PC-3 (cell line): Measurements from ENCODE around the gene SLC8A1. TPM values are rescaled to one million over a fixed set of nuclear protein-coding genes. Genes with fewer than 3 reads are reported as not detected.

Experiments used
- ATAC-seq: fragments of 200-7000 bp; cut with Tn5 transposase; 2 replicates; pipeline ENCODE4 v1.9.1; 2020; ENCODE audit warnings: mild to moderate bottlenecking, moderate library complexity
- BruUV-seq: library from RNA; stranded (reverse); fragments of 400-500 nt; replicated peaks from 2 replicates; lab custom pipeline; 2021; lab: Mats Ljungman, UMichigan
- CTCF ChIA-PET: fragments of 300-600 bp; sonication (Branson Sonifier 250); formaldehyde crosslinking; loops from one replicate; lab custom pipeline; 2022; ENCODE audit warnings: antibody characterized with exemption; lab: Charles Lee
- POLR2A ChIA-PET: fragments of 300-600 bp; sonication (Branson Sonifier 250); formaldehyde crosslinking; loops from one replicate; lab custom pipeline; 2022; ENCODE audit warnings: antibody characterized with exemption; ENCODE audit not compliant: unreplicated experiment; lab: Charles Lee
- DNase-seq: peaks from one replicate; pipeline ENCODE4 v3.0.0-alpha.2; 2015
- H2AFZ ChIP-seq: fragments of 300-600 bp; sonication (generic); 2 replicates; pipeline ENCODE4 v1.6.0; 2016; ENCODE audit warnings: antibody characterized with exemption, low read length
- H3F3A ChIP-seq: fragments of 300-600 bp; sonication (generic); one replicate; pipeline ENCODE4 v1.6.0; 2017; ENCODE audit warnings: antibody characterized with exemption, low read length, control low read depth, mild to moderate bottlenecking; ENCODE audit not compliant: unreplicated experiment
- H3K27ac ChIP-seq: fragments of 300-600 bp; sonication (generic); 2 replicates; pipeline ENCODE4 v1.5.1; 2016; ENCODE audit warnings: mild to moderate bottlenecking, low read length
- H3K27me3 ChIP-seq: fragments of 300-600 bp; sonication (generic); 2 replicates; pipeline ENCODE4 v1.6.1; 2016; ENCODE audit warnings: low read length, mixed read lengths
- H3K36me3 ChIP-seq: fragments of 300-600 bp; sonication (generic); 2 replicates; pipeline ENCODE4 v1.6.1; 2016; ENCODE audit warnings: low read depth, mixed run types, low read length, mixed read lengths
- H3K4me1 ChIP-seq: fragments of 300-600 bp; sonication (generic); 2 replicates; pipeline ENCODE4 v1.5.1; 2016; ENCODE audit warnings: low read length; ENCODE audit not compliant: insufficient read depth
- H3K4me2 ChIP-seq: fragments of 300-600 bp; sonication (generic); 2 replicates; pipeline ENCODE4 v1.6.0; 2016; ENCODE audit warnings: low read length
- H3K4me3 ChIP-seq: fragments of 300-600 bp; sonication (generic); 2 replicates; pipeline ENCODE4 v1.5.1; 2016; ENCODE audit warnings: mild to moderate bottlenecking, low read length, mixed read lengths
- H3K79me2 ChIP-seq: fragments of 300-600 bp; sonication (generic); 2 replicates; pipeline ENCODE4 v1.6.1; 2017; ENCODE audit warnings: low read length, mixed read lengths
- H3K9ac ChIP-seq: fragments of 300-600 bp; sonication (generic); 2 replicates; pipeline ENCODE4 v1.6.0; 2016; ENCODE audit warnings: mild to moderate bottlenecking, low read length
- H3K9me2 ChIP-seq: fragments of 300-600 bp; sonication (generic); replicated peaks from 2 replicates; pipeline ENCODE4 v1.6.1; 2016; ENCODE audit warnings: mixed run types, low read length, mixed read lengths
- H3K9me3 ChIP-seq: fragments of 300-600 bp; sonication (generic); 2 replicates; pipeline ENCODE4 v1.6.1; 2016; ENCODE audit warnings: low read length, mixed read lengths
- H4K20me1 ChIP-seq: fragments of 300-600 bp; sonication (generic); 2 replicates; pipeline ENCODE4 v1.6.1; 2016; ENCODE audit warnings: low read length, mixed read lengths
- EZH2 ChIP-seq: fragments of 300-600 bp; sonication (generic); IDR thresholded peaks from one replicate; pipeline ENCODE4 v1.6.1; 2017; ENCODE audit warnings: antibody characterized with exemption, mild to moderate bottlenecking, low read length; ENCODE audit not compliant: unreplicated experiment
- EZH2phosphoT487 ChIP-seq: fragments of 300-600 bp; sonication (generic); IDR thresholded peaks from 2 replicates; pipeline ENCODE4 v1.6.1; 2018; ENCODE audit warnings: mild to moderate bottlenecking, antibody characterized with exemption, low read length, borderline replicate concordance
- intact Hi-C: fragments of 100-400 bp; cut with micrococcal nuclease; formaldehyde crosslinking; loops from 2 replicates; pipeline ENCODE4 v1.9.0; 2023
- total RNA-seq: library from RNA; depleted of rRNA; stranded (reverse); fragments of >200 nt; gene quantifications from 2 replicates; pipeline ENCODE4 v1.2.3, GENCODE V29; 2014
- TF ChIP-seq, protein P1 (sequence below): fragments of 300-600 bp; sonication (generic); conservative IDR thresholded peaks from 2 replicates; pipeline ENCODE4 v1.5.1; 2017; ENCODE audit warnings: antibody characterized with exemption, low read depth, mild to moderate bottlenecking, low read length

The SLC8A1 gene
- total RNA-seq, 1 experiment from 2014 or later = 1.3 TPM

DNA sequence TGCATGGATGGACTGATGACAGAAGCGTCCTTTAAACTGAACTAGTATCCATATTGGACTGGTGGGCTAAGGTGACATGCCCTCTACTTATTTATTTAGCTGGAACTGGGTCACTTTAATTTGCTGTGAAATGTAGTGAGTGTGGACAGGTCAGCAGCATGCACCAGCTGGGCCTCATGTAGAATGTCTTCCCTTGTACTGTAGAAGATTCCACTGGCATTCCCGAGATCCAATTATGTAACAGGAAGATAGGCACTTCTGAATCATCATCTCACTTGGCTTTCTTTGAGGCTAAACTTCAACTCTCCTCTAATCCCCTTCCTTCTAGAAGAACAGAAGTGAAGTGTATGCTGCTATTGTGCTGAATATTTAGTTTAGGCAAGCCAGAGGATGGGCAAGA lies 296.2 kb downstream of the SLC8A1 start:
- ChIA-PET POLR2A (no interaction called here), CTCF (no interaction called here)
- TF ChIP-seq, protein P1, sequence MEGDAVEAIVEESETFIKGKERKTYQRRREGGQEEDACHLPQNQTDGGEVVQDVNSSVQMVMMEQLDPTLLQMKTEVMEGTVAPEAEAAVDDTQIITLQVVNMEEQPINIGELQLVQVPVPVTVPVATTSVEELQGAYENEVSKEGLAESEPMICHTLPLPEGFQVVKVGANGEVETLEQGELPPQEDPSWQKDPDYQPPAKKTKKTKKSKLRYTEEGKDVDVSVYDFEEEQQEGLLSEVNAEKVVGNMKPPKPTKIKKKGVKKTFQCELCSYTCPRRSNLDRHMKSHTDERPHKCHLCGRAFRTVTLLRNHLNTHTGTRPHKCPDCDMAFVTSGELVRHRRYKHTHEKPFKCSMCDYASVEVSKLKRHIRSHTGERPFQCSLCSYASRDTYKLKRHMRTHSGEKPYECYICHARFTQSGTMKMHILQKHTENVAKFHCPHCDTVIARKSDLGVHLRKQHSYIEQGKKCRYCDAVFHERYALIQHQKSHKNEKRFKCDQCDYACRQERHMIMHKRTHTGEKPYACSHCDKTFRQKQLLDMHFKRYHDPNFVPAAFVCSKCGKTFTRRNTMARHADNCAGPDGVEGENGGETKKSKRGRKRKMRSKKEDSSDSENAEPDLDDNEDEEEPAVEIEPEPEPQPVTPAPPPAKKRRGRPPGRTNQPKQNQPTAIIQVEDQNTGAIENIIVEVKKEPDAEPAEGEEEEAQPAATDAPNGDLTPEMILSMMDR = no peak
- TF ChIP-seq EZH2 = no peak
- no peak for TF ChIP-seq EZH2phosphoT487
- no peak overlapping the region for H3K4me3 ChIP-seq
- H3K9ac ChIP-seq = no peak overlapping the region
- H3K79me2 ChIP-seq = no peaks in the 10 kb centered on the region
- H3K9me2 ChIP-seq = no peaks in the 10 kb centered on the region
- intact Hi-C loops = no loop called here
- no peak for ATAC-seq
- H3K4me2 ChIP-seq = no peak overlapping the region
- no TSS peak for BruUV-seq
- no peak overlapping the region for H2AFZ ChIP-seq
- no peaks in the 10 kb centered on the region for H4K20me1 ChIP-seq
- no peaks in the 10 kb centered on the region for H3K27me3 ChIP-seq
- H3F3A ChIP-seq = no peaks in the 10 kb centered on the region
- H3K9me3 ChIP-seq = no peaks in the 10 kb centered on the region
- no peak overlapping the region for H3K27ac ChIP-seq
- no peak for DNase-seq
- H3K36me3 ChIP-seq = no peaks in the 10 kb centered on the region
- peaks cover 9% of the 10 kb centered on the region for H3K4me1 ChIP-seq

DNA sequence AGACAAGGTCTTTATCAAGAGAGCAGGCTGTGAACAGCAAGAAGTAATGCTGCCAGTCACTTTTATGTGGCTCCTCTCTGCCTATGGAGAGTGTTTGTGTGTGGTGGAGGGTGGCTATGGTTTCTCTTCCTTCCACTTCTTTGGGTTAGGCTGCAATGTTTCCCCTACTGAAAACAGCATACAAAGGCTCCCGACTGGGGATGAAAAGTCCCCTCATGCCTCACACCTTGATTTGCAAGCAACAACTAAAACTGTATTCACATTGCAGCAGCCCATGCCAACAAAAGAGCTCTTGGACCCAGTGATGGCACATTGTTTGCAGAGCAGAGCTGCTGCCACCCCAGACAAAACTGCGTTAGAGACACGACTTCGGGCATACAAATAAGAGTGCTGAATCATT lies 301.6 kb downstream of the SLC8A1 start:
- Histone ChIP-seq H3F3A (no peaks in the 10 kb centered on the region), H3K9me2 (no peaks in the 10 kb centered on the region), H3K27me3 (no peaks in the 10 kb centered on the region), H4K20me1 (no peaks in the 10 kb centered on the region), H3K9ac (no peak overlapping the region), H3K36me3 (no peaks in the 10 kb centered on the region), H3K4me3 (no peak overlapping the region), H3K4me1 (peaks cover 9% of the 10 kb centered on the region), H2AFZ (no peak overlapping the region), H3K27ac (no peak overlapping the region), H3K9me3 (no peaks in the 10 kb centered on the region), H3K4me2 (no peak overlapping the region), H3K79me2 (no peaks in the 10 kb centered on the region)
- no TSS peak for BruUV-seq
- no peak for ATAC-seq
- ChIA-PET CTCF (no interaction called here), POLR2A (no interaction called here)
- TF ChIP-seq EZH2 = no peak
- TF ChIP-seq EZH2phosphoT487 = no peak
- TF ChIP-seq, protein P1 = no peak
- no peak for DNase-seq
- intact Hi-C loops = no loop called here

DNA sequence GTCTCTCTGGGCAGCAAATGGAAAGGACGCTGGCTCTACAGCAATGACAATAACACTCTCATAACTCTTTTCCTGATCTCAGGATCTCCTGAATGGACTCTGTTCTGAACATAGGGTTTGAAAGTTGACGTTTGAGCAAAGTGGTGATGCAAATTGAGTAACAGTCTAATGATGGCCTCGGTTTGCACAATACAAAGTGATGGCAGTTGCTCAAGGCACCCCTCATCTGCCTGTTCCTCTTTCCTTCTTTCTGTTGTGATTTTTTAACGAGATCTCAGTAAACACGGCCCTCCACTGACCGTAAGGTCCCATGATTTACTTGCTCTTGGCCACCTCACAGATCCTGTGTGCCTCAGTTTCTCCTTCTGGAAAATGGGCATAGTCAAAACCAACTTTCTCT lies 303.6 kb downstream of the SLC8A1 start:
- no peak overlapping the region for H3K4me2 ChIP-seq
- H3K9me3 ChIP-seq = no peaks in the 10 kb centered on the region
- no TSS peak for BruUV-seq
- no peaks in the 10 kb centered on the region for H3K36me3 ChIP-seq
- H3F3A ChIP-seq = no peaks in the 10 kb centered on the region
- ChIA-PET CTCF (no interaction called here), POLR2A (no interaction called here)
- no peak for ATAC-seq
- no peak overlapping the region for H2AFZ ChIP-seq
- H3K9ac ChIP-seq = no peak overlapping the region
- no peaks in the 10 kb centered on the region for H4K20me1 ChIP-seq
- no peak overlapping the region for H3K27ac ChIP-seq
- no peaks in the 10 kb centered on the region for H3K9me2 ChIP-seq
- H3K79me2 ChIP-seq = no peaks in the 10 kb centered on the region
- TF ChIP-seq EZH2 (no peak), EZH2phosphoT487 (no peak)
- intact Hi-C loops = no loop called here
- no peak for DNase-seq
- H3K4me1 ChIP-seq = peaks cover 4% of the 10 kb centered on the region
- H3K27me3 ChIP-seq = no peaks in the 10 kb centered on the region
- H3K4me3 ChIP-seq = no peak overlapping the region
